Measurements from ENCODE around the gene SKAP1.
"Not testable (repeated sequence)": the region's sequence is repeated elsewhere in the genome, so short reads cannot be mapped to it uniquely, and the experiment has no call there.

Gene SKAP1

DNA sequence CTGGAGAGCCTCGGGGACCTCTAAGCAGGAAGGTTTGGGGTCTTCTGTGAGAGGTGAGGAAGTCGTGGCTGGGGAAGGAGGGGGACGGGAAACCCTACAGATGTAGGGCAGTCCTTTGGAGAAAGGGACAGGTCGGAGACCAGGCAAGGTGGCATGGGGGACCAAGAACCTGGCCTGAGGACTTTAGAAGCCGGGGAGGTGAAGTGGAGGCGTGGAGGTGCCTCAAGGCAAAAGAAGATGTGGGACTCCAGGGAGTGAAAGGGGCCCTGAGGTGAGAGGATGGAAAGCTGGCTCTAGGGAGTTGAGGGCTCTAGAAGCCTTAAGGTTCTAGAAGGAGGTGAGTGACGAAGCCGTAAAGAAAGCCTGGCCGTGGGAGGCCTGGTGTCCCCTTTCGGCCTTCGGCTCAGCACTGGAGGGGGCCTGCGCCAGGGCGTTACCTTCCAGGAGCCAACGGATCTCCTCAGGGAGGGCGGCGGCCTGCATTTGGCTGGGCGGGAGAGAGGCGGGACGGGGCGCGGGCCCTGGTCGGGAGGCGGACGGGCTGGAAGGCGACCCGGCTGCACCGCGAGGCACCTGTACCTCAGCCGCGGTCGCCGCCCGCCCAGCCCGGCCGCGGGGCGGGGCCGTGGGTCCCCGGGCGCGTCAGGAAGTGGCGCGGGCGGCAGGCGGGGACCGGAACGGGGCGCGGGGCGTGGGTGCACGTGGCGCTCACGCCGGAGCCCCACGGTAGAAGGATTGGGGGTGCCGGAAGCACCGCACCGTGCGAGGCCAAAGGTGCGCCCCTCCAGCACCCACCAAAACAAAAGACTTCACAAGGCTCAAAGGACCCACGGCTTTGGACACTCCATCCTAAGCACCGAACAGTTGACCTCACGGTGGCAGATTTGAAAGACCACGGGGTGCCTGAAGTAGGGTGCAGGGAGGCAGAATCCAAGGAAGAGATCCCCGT is at the start of gene SKAP1:
TSS of gene SKAP1 (minus strand) at position 577 of the 949 bp plus-strand sequence.
- DNase-seq (ENCODE audit: low spot score), result peak; percentile 55

DNA sequence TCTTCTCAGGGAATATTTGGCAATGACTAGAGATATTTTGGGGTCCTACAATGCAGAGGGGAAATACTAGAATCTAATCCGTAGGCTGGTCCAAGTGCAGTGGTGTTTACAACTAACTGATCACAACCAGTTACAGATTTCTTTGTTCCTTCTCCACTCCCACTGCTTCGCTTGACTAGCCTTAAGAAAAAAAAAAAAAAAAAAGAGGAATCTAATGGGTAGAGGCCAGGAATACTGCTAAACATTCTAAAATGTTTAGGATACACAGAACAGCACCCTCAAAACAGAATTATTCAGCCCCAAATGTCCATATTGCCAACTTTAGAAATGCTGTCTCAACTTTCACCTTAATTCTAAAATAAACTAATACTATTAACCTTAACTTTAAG is 49.0 kb upstream of the SKAP1 start:
- no peak for DNase-seq (ENCODE audit: low spot score)

DNA sequence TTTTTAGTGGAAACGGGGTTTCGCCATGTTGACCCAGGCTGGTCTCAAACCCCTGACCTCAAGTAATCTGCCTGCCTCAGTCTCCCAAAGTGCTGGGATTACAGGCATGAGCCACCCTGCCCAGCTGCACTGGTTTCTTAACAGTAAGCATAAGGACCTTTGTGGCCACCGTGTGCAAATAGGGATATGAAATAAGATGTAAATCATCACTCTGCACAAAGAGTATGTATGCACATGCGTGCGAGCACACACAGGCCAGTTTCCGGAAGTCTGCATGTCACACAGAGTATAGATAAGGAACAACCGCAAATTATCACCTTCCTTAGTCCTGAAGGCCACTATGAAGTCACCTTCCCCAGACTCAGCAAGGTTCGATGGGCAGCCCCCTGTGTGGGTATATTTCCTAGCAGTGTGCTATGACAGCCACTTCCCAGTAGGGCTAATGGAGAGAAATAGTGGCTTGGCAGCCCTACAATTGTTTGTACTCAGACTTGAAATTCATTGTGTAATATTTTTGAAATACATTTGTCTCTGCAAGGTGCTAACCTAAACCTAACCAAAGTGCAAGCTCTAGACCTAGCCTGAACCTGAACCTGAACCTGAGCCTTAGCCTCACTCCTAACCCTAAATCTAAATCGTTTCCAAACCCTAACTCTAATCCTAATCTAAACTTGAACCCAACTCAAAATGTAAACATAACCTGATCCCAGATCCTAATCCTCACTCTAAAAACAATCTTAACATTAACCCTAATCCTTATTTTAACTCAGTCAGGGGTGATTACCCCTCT is 48.4 kb upstream of the SKAP1 start:
- DNase-seq (ENCODE audit: low spot score), result peak; percentile 55

DNA sequence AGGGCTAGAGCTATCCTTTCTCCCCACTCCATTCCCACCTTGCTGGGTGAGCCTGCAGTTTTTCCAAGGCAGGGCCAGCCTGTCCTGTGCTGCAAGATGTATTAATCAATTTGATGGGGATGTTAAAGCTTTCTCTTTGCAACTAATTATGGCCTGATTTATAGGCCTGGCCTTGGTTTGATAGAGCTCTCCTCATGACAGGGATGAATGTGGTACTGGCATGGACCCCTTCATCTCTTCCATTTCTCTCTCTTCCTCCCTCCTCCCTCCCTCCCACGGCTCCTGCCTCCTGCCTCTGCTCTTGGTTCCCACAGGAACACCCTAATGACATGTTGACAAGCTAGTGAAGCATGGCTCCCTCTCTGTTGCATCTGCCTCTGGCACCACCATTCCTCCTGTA is 47.2 kb upstream of the SKAP1 start:
- no peak for DNase-seq (ENCODE audit: low spot score)

DNA sequence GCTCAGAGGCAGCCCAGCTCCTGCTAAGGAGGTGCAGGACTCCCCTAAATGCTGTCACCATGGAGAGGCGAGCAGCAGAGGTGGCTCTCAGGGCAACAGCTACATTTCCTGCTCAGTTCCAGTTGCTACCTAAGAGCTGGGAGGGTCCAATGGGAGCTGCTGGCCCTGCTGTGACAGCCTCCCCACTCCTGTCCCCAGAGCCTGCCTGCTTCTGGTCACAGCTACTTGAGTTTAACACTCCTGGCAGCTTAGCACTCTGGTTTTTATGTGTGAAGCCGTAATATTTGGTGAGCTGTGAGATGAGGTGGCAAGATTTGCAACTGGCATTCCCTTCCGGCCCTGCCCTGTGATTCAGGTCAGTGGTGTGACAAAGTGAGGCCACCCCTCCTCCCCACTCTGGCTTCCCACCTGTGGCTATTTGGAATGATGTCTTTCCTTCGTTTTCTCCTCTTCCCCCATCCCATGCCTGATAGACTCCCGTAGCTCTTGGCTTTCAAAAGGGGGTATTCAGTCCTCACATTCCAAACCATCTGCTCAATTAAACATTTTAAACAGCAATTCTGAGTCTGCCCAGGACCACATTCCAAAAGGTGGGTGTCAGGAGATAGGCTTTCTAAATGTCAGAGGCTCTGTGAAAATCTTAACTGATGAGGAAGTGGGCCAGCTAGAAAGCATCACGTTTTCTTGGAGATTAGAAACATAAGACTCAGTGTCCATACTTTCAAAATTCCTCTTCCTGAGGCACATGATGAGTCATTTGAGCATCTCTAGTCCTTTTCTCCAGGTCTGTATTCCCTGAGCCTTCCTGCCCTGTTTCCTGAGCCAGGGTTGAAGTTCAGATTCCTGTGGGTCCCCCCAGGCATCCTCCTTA is 42.6 kb upstream of the SKAP1 start:
- DNase-seq (ENCODE audit: low spot score), result no peak

DNA sequence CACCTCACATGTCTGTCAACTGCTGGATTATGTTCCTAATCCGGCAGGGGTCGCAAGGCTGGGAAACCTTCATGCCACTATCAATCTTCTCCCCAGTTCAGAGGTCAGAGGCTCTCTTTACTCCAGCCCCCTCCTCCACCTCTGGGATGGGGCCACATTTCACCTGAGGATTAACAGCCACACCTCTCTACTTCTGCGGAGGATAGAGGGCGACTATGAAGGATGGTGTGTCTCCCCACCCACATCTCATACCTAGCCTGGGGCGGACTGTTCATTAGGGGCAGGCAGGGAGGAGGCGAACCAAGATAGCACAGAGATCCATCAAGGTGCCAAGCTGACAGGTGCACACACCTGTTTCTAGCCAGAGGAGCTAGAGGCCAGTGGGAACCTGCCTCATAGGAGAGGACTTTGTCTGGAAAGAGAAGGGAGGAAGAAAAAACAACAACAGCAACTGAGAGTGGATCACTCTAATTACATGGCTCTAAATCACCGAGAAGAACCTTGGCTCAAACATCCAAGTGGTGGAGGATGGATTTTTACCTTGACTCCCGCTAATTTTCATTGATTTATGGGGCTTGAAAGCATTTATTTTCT is 41.9 kb upstream of the SKAP1 start:
- no peak for DNase-seq (ENCODE audit: low spot score)

DNA sequence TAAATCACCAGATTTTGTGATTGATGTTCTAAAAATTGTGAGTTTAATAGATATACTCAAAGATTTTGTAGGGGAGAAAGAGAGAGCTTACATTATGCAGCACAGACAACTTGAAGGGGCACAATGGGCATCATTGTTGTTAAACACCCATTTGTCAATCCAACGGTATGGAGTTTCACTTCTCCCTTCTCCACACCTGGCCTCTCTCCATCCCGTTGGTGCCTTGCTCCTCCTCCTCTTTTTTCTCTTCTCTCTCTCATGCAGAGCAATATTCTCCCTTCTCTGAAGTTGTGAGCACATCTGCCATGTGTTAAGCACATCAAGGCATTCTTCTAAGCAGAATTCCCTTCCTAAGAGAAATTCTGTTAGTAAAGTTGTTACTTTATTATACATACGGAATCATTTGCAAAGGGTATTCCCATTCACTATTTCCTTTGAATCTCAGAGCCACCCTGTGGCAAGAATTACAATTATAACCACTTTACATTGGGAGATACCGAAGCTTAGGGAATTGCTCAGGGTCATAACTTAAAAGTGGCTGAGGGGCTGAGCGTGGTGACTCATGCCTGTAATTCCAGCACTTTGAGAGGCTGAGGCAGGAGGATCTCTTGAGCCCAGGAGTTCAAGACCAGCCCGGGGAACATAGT is 40.5 kb upstream of the SKAP1 start:
- DNase-seq (ENCODE audit: low spot score), result no peak

DNA sequence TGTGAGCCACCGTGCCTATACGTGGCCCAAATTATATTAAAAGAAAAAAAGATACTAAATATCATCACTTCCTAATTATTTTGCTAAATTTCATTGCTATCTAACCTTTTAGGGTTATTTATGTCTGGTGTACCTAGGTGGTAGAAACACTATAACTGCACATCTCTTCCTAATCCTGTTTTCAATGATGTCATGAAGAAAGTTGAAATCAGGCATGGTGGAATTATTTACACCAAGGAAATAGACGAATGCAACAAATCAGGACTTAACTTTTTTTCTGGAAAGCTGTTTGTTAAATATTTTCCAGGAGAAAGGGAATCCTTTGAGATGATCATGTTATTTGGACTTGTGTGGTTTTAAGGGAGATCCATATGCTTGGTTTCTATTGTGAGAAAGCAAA is 39.2 kb upstream of the SKAP1 start:
- DNase-seq (ENCODE audit: low spot score), result no peak

DNA sequence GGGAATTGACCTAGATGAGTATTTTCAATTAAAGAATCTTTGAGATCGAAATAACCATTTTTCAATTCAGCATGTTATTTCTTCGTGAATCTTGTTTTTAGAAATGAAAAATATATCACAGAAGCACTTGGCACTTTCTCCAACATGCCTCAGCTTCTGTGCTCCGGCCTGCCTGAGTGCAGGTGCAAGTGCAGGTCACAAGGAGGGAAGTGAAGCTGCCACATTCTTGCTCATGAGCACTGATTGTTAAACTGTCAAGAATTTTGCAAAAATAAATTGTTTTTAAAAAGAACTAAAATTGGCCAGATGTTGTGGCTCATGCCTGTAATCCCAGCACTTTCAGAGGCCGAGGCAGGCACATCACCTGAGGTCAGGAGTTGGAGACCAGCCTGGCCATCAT is 38.3 kb upstream of the SKAP1 start:
- DNase-seq (ENCODE audit: low spot score), result no peak

DNA sequence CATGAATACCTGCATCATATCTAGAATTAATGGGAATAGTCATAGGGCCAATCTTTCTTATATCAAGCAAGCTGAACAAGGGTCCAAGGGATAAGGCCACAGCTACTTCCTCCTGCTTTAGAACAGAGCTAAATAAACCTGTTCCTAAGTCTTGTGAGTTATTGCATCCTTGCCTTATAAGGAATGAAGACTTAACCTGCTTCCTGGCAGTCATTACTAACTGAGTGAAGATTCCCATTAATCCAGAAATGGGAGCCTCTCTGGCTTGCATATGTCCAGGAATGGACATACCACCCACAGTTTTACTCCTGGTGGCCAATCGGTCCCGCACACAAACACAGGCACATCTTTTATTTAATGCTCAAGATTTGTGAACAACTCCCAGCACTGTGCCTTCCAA is 35.9 kb upstream of the SKAP1 start:
- DNase-seq (ENCODE audit: low spot score), result no peak

DNA sequence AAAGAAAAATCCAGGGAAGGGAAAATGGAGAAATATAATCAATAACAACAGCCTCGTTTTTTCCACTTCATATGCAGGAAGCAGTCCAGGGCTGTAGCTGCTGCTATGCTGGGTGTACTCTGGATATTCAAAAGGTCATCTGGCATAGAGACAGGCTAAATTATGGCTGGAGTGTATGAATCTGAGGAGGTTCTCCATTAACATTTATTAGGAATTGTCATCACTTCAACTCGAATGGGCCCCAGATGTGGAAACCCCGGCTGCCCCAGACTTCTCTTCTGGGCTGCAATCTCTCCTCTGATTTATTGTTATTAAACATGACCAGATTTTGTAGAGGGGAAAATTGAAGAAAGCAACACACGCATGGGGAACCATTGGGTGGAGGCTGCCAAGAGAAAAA is 33.5 kb upstream of the SKAP1 start:
- no peak for DNase-seq (ENCODE audit: low spot score)

DNA sequence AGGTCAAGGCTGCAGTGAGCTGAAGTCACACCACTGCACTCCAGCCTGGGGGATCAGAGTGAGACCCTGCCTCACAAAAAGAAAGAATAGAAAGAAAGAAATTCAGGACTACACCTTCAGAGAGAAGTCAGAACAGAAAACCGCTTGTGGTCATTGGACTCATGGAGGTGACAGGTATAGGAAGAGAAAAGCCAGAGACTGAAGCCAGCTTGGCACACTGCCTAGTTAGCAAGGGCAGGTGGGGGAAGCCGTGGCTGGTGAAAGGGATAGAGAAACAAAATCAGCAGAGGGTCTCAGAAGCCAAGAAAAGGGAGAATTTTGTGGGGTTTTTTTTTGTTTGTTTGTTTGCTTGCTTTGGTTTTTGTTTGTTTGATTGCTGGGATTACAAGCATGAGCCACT is 32.9 kb upstream of the SKAP1 start:
- DNase-seq (ENCODE audit: low spot score), result no peak

DNA sequence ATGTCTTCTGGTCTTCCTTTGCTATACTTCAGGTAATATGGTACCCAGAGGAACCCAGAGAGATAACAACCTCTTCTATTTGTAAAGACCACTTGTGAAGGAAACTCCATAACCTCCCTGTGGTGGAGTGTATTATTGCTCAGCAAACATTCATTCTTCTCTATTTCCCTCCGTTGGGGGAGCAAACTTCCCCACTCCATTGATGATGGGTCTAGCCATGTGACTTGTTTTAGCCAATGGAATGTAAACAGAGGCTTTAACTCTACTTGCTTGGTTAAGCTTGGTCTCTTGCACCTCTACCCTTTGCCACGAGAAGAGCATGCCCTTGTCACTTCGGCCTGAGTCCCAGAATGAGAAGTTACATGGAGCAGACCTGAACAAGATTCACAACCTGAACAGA is 30.0 kb upstream of the SKAP1 start:
- DNase-seq (ENCODE audit: low spot score), result no peak

DNA sequence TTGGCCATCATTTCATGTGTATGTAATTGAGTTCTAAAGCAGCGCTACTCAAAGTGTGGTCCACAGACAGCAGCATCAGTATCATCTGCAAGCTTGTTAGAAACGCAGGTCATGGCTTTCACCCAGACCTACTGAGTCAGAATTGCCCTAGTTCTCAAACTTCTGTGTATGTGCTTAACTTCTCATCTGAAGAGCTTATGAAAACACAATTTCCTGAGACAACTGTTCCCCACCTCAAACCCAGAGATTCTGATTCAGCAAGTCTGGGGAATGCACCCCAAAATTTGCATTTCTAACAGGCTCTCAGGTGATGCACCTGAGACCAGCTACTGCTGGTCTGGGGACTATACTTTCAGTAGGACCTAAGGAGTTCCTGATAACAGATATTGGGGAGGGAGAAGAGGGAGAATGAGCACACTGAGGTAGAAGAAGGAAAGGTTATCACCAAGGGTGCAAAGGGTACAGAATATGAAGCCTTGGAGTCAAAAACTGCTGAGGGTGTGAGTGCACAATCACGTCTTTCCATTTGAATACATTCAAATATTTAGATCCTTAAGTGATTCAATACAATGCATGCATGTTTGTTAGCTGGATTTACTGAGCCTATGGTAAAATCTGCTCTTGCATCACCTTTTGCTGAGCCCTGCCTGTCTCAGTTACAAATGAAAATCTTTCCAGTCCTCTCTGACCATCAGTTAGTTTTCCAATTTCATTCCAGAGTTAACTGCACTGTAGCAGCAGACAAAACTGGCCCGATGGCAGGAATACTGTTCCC is 29.2 kb upstream of the SKAP1 start:
- peak; percentile 74 for DNase-seq (ENCODE audit: low spot score)

DNA sequence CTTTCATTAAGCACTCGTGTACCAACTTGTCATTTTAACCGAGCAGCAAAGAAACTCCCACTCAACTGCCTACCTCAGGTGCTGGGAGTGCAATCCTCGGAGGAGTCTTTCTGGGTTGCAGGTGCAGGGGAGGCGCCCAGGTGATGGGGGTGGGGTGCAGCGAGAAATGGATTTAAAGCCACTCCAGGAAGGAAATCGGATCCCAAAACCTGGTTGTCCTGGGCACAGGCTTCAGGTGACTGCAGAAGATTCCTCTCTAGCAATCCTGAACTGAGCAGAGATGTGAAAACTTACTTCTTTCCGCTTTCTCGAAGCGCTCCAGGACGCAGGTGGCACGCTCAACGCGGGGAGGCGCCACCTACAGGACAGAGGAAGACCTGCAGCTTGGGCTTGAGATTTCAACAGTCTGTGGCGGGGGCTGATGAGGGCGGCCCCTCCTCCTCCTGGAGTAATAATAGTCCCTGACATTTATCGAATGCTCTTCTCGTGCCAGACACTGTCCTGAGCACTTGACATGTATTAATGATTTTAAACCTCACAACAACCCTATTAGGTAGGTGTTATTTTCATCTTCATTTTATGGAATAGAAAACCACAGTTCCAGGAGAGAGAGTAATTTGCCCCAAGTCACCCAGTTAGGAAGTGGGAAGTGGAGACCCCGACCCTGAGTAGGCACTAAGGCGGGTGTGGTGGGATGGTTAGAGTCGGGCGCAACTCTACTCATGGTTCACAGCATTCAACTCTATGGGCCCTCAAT is 27.2 kb upstream of the SKAP1 start:
- DNase-seq (ENCODE audit: low spot score), result peak; percentile 84

DNA sequence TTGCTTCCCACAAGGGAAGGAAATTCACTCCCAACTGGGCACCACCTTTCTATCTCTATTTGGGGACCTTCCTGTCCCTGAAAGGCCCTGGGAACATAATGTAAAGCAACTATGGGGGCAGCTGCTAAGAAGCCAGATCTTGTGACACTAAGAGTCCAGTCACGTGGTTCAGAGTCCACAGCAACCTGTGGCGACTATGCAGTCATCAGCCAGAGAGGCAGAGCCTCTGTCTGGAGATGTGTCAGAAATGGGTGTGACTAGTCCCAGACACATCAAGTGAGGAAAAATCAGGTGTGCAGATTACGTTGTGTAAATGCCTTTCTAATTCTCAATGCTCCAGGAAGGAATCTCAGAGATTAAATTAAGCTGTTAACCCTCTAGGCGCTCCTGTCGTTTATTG is 26.6 kb upstream of the SKAP1 start:
- DNase-seq (ENCODE audit: low spot score), result no peak

DNA sequence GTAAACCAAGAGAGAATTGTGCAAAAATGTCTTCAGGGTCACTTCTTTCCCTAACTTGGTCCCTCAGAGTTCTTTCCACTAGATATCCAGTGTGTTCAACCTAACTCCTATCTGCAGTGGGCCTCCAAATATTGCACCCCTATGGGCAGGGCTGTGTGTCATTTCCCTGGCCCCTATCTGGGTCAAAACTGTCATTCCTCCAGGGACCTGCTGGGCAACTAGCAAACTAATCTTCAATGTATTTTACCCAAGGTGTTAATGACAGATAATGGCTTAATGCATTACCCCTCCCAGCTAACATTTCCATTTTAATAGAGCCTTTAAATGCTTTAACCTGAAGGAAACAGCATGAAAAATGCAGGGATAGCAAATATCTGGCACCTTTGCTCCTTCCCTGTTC is 25.8 kb upstream of the SKAP1 start:
- no peak for DNase-seq (ENCODE audit: low spot score)

DNA sequence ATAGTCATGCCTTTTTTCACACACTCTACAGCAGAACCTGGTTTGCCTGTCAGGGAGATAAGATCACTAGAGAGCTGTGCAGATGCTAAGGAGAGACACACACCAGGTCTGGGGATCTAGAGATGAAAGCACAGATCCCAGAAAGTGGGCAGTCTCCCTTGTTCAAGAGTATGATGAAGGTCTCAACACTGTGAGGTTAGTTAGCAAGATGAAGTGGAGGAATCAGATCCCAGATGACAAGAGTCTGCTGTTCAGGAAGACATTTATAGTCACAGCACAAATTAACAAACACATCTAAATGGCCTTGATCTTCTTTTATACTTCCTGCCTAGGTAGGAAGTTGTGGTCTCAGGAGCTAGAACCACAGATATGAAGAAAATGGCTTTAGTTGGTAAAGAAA is 23.4 kb upstream of the SKAP1 start:
- DNase-seq (ENCODE audit: low spot score), result no peak

DNA sequence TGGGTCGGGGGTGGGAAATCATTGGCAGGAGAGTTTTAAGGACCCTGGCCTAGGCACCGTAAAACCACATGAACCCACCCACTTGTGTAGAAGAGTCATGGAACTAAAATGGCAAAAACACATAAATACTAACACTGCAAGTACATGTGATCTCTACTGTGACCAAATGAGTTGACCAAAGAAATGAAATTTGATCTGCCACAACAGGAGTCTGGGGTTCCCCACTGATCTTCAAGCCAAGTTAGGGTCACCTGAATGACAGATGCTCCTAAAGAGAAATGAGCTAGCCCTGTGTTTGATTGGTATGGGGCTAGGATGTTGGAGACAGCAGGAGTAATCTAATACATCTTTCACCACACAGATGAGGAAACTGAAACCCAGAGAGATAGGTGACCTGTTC is 21.5 kb upstream of the SKAP1 start:
- no peak for DNase-seq (ENCODE audit: low spot score)

DNA sequence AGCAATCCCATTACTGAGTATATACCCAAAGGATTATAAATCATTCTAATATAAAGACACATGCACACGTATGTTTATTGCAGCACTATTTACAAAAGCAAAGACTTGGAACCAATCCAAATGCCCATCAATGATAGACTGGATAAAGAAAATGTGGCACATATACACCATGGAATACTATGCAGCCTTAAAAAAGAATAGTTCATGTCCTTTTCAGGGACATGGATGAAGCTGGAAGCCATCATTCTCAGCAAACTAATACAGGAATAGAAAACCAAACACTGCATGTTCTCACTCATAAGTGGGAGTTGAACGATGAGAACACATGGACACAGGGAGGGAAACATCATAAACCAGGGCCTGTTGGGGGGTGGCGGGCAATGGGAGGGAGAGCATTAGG is 19.3 kb upstream of the SKAP1 start:
- DNase-seq (ENCODE audit: low spot score), result not testable (repeated sequence)
